ENCODE measurements around the gene MOBP.
"Not testable (repeated sequence)": the region's sequence is repeated elsewhere in the genome, so short reads cannot be mapped to it uniquely, and the experiment has no call there.

Gene MOBP

DNA sequence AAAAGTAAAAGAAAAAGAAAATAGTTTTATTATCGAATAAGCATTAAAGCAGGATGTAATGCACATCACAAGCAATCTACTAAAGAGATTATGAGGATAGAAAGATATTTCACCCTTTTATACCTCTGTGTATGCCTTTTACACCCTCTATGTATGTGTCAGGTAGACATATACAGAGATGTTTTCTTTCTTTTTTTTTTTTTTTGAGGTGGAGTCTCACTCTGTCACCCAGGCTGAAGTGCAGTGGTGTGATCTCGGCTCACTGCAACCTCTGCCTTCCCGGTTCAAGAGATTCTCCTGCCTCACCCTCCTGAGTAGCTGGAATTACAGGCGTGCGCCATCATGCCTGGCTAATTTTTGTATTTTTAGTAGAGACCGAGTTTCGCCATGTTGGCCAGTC is 13.6 kb upstream of the MOBP start:
- not testable (repeated sequence) for H3K4me1 ChIP-seq (ENCODE audit: control insufficient read depth in 1 of 2, insufficient read depth in 2 of 2, low read length in 2 of 2); H3K4me3 ChIP-seq (ENCODE audit: low read depth in 1 of 2, low read length in 2 of 2); H3K36me3 ChIP-seq (ENCODE audit: control insufficient read depth in 1 of 2, insufficient read depth in 2 of 2, low read length in 2 of 2); H3K27me3 ChIP-seq (ENCODE audit: low read depth, low read length); H3K27ac ChIP-seq (ENCODE audit: low read length); H3K9me3 ChIP-seq (ENCODE audit: control insufficient read depth in 1 of 2, low read length in 2 of 2)

DNA sequence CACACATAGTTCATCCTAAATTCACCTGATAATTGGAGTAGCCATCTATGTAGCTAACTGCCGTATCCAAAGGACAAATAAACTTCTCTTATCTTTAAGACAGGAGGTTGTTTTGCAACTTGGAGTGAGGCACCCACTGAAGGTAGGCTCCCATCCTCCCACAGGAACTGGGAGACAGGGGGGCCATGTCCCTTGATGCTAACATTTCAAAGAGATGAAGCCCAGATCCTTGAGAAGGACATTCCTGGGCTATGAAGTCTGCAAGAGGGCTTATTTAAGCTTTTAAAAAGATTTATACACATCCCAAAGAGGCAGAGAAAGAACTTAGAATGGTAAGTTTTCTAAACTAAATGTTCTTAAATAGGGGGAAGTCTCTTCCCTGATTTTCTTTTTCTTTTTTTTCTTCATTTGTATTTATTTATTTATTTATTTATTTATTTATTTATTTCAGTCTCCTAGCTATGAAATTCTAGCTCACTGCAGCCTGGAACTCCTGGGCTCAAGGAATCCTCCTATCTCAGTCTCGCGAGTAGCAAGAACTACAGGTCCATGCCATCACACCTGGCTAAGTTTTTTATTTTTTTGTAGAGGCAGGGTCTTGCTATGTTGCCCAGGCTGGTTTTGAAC is 12.8 kb upstream of the MOBP start:
- H3K27ac ChIP-seq (ENCODE audit: low read length), result no peak overlapping the region
- H3K36me3 ChIP-seq (ENCODE audit: control insufficient read depth in 1 of 2, insufficient read depth in 2 of 2, low read length in 2 of 2), result no peaks in the 10 kb centered on the region
- H3K9me3 ChIP-seq (ENCODE audit: control insufficient read depth in 1 of 2, low read length in 2 of 2), result no peaks in the 10 kb centered on the region
- H3K27me3 ChIP-seq (ENCODE audit: low read depth, low read length), result no peaks in the 10 kb centered on the region
- H3K4me3 ChIP-seq (ENCODE audit: low read depth in 1 of 2, low read length in 2 of 2), result no peak overlapping the region
- no peaks in the 10 kb centered on the region for H3K4me1 ChIP-seq (ENCODE audit: control insufficient read depth in 1 of 2, insufficient read depth in 2 of 2, low read length in 2 of 2)

DNA sequence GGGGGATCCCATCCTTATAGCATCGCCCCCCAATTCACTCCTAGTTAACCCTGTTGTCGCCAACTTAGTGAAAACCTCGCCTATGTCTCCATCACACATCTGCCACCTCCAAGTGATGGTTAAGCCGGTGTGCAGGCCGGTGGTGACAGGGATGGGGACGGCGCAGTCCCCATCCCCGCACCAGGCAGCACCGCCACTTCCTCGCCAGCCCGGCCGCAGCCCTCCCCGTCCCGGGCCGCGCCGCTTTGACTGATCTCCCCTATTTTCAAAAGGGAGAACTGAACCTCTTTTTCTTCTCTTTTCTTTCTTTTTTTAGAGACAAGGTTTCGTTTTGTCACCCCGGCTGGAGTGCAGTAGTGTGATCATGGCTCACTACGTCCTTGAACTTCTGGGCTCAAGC is 11.3 kb upstream of the MOBP start:
- no peak overlapping the region for H3K4me3 ChIP-seq (ENCODE audit: low read depth in 1 of 2, low read length in 2 of 2)
- no peaks in the 10 kb centered on the region for H3K27me3 ChIP-seq (ENCODE audit: low read depth, low read length)
- no peaks in the 10 kb centered on the region for H3K9me3 ChIP-seq (ENCODE audit: control insufficient read depth in 1 of 2, low read length in 2 of 2)
- H3K4me1 ChIP-seq (ENCODE audit: control insufficient read depth in 1 of 2, insufficient read depth in 2 of 2, low read length in 2 of 2), result no peaks in the 10 kb centered on the region
- no peaks in the 10 kb centered on the region for H3K36me3 ChIP-seq (ENCODE audit: control insufficient read depth in 1 of 2, insufficient read depth in 2 of 2, low read length in 2 of 2)
- no peak overlapping the region for H3K27ac ChIP-seq (ENCODE audit: low read length)

DNA sequence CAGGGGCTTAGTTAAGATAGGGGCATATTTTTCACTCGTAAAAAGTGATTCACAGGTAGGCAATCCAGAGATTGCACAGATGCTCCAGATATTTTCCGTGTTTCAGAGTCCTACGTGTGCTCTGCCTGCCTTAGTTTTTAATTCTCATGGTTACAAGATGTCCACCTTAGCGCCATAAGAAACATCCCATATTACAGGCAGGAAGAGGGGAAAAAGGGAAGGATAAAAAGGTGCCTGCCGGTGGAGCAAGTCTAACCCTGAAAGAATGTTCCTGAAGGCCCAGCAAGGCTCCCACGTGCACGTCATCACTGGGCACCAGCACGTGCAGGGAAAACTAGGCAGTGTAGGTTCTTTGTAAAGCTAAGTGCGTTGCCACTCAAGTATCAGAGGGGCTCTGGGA is 10.1 kb upstream of the MOBP start:
- Histone ChIP-seq H3K4me3 (ENCODE audit: low read depth in 1 of 2, low read length in 2 of 2) (no peak overlapping the region), H3K36me3 (ENCODE audit: control insufficient read depth in 1 of 2, insufficient read depth in 2 of 2, low read length in 2 of 2) (no peaks in the 10 kb centered on the region), H3K4me1 (ENCODE audit: control insufficient read depth in 1 of 2, insufficient read depth in 2 of 2, low read length in 2 of 2) (no peaks in the 10 kb centered on the region), H3K27me3 (ENCODE audit: low read depth, low read length) (no peaks in the 10 kb centered on the region), H3K9me3 (ENCODE audit: control insufficient read depth in 1 of 2, low read length in 2 of 2) (no peaks in the 10 kb centered on the region), H3K27ac (ENCODE audit: low read length) (no peak overlapping the region)

DNA sequence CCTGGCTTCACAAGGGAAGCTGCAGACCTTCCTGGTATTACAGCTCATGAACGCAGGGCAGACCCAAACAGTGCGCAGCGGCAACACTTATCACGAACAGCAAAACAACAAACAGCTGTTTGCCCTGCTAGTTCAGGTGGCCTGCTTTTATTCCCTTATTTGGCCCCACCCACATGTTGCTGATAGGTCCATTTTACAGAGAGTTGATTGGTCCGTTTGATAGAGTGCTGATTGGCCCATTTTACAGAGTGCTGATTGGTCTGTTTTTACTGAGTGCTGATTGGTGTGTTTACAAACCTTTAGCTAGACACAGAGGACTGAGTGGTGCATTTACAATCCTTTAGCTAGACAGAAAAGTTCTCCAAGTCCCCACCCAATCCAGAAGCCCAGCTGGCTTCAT is 8.9 kb upstream of the MOBP start:
- H3K4me1 ChIP-seq (ENCODE audit: control insufficient read depth in 1 of 2, insufficient read depth in 2 of 2, low read length in 2 of 2); H3K4me3 ChIP-seq (ENCODE audit: low read depth in 1 of 2, low read length in 2 of 2); H3K36me3 ChIP-seq (ENCODE audit: control insufficient read depth in 1 of 2, insufficient read depth in 2 of 2, low read length in 2 of 2); H3K27me3 ChIP-seq (ENCODE audit: low read depth, low read length); H3K27ac ChIP-seq (ENCODE audit: low read length); H3K9me3 ChIP-seq (ENCODE audit: control insufficient read depth in 1 of 2, low read length in 2 of 2): not testable (repeated sequence)

DNA sequence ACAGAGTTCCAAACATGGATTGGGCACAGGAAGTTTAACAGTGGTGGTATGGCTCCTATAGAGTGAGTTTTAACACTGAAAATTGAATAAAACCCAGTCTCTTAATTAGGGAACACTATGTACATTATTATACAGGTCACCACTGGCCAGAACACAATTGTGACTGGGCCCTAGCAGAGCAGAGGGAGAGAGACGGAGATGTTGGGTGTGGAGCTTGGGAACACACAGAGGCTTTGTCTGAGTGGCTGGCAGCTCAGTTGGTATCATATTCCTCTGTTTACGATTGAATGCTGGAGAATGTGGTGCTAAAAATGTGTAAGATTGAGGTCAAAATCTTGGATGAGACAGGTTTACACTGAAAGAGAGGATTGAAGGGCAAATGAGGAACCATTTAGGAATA is 6.8 kb upstream of the MOBP start:
- no peaks in the 10 kb centered on the region for H3K36me3 ChIP-seq (ENCODE audit: control insufficient read depth in 1 of 2, insufficient read depth in 2 of 2, low read length in 2 of 2)

DNA sequence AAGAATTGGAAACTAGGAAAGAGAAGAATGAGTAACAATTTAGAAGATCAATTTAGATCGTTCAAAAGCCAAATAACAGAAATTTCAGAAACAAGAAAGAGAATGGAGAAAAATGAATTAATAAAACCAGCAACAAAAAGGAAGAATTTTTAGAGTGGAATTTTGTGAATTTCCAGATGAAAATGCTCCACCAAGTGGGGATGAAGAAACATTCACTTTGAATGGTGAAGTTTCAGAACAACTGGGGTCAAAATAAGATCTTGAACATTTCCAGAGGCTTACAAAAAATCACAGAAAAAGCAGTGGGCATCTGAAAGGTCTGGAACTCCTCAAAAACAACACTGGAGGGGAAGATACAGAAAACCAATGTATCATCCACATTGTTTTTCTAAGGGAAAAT is 4.2 kb upstream of the MOBP start:
- Histone ChIP-seq H3K4me1 (ENCODE audit: control insufficient read depth in 1 of 2, insufficient read depth in 2 of 2, low read length in 2 of 2) (no peaks in the 10 kb centered on the region), H3K27me3 (ENCODE audit: low read depth, low read length) (no peaks in the 10 kb centered on the region), H3K9me3 (ENCODE audit: control insufficient read depth in 1 of 2, low read length in 2 of 2) (no peaks in the 10 kb centered on the region), H3K36me3 (ENCODE audit: control insufficient read depth in 1 of 2, insufficient read depth in 2 of 2, low read length in 2 of 2) (no peaks in the 10 kb centered on the region), H3K27ac (ENCODE audit: low read length) (no peak overlapping the region), H3K4me3 (ENCODE audit: low read depth in 1 of 2, low read length in 2 of 2) (no peak overlapping the region)

More for the DNA sequence above, 6.8 kb upstream of the MOBP start:
- H3K27me3 ChIP-seq (ENCODE audit: low read depth, low read length), result no peaks in the 10 kb centered on the region
- no peak overlapping the region for H3K4me3 ChIP-seq (ENCODE audit: low read depth in 1 of 2, low read length in 2 of 2)
- no peaks in the 10 kb centered on the region for H3K4me1 ChIP-seq (ENCODE audit: control insufficient read depth in 1 of 2, insufficient read depth in 2 of 2, low read length in 2 of 2)
- H3K9me3 ChIP-seq (ENCODE audit: control insufficient read depth in 1 of 2, low read length in 2 of 2), result no peaks in the 10 kb centered on the region
- no peak overlapping the region for H3K27ac ChIP-seq (ENCODE audit: low read length)

DNA sequence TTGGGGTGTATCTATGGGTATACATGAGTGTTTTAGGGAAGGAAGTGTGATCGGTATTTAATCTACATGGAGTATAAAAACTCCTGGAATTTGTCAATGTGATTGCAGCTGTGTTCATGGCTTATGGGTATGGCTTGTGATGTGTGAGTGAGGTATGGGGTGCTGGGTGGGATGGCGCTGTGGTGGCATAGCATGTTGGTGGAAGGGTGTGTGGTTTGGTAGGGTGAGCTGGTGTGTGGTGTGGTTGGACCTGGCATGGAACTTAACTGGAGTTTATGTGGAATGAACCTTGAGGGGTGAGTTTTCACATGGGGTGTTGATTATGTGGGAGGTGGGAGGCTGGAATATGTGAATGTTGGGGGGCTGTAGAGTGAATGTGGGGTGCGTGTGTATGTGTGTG is 492 bp upstream of the MOBP start:
- H3K27ac ChIP-seq (ENCODE audit: low read length), result no peak overlapping the region
- H3K27me3 ChIP-seq (ENCODE audit: low read depth, low read length), result no peaks in the 10 kb centered on the region
- no peaks in the 10 kb centered on the region for H3K4me1 ChIP-seq (ENCODE audit: control insufficient read depth in 1 of 2, insufficient read depth in 2 of 2, low read length in 2 of 2)
- no peaks in the 10 kb centered on the region for H3K9me3 ChIP-seq (ENCODE audit: control insufficient read depth in 1 of 2, low read length in 2 of 2)
- no peaks in the 10 kb centered on the region for H3K36me3 ChIP-seq (ENCODE audit: control insufficient read depth in 1 of 2, insufficient read depth in 2 of 2, low read length in 2 of 2)
- no peak overlapping the region for H3K4me3 ChIP-seq (ENCODE audit: low read depth in 1 of 2, low read length in 2 of 2)

DNA sequence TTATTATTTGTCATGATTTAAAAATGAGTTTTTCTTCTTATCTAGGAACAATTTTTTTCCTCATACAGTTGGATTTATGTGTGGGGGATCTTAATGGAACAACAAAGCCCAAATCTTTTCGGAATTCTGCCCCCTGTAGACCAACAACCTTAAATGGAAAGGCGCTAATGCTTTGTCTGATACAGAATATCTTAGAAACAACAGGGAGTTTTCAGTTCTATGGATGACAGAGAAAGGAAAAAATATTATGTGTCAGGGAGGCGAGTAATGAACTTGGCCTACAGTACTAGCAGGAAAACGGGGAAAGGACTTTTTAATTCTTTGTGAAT is 592 bp downstream of the MOBP start:
- Histone ChIP-seq H3K36me3 (ENCODE audit: control insufficient read depth in 1 of 2, insufficient read depth in 2 of 2, low read length in 2 of 2) (no peaks in the 10 kb centered on the region), H3K27me3 (ENCODE audit: low read depth, low read length) (no peaks in the 10 kb centered on the region), H3K4me1 (ENCODE audit: control insufficient read depth in 1 of 2, insufficient read depth in 2 of 2, low read length in 2 of 2) (no peaks in the 10 kb centered on the region), H3K27ac (ENCODE audit: low read length) (no peak overlapping the region), H3K4me3 (ENCODE audit: low read depth in 1 of 2, low read length in 2 of 2) (no peak overlapping the region), H3K9me3 (ENCODE audit: control insufficient read depth in 1 of 2, low read length in 2 of 2) (no peaks in the 10 kb centered on the region)

DNA sequence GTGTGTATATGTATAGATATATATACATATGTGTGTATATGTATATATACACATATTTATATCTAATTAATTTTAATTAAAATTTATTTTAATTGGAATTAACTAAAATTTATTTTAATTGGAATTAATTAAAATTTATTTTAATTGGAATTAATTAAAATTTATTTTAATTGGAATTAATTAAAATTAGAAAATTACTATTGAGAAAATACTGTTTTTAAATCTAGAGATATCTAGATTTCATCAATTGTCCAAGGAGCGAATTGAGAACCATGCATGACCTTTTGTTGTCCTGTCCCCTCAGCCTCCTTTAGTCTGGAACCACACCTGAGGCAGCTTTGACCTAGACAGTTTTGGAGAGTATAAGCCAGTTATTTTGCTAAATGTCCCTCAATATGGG is 1.8 kb downstream of the MOBP start:
- H3K27me3 ChIP-seq (ENCODE audit: low read depth, low read length), result no peaks in the 10 kb centered on the region
- no peaks in the 10 kb centered on the region for H3K4me1 ChIP-seq (ENCODE audit: control insufficient read depth in 1 of 2, insufficient read depth in 2 of 2, low read length in 2 of 2)
- H3K27ac ChIP-seq (ENCODE audit: low read length), result no peak overlapping the region
- no peaks in the 10 kb centered on the region for H3K36me3 ChIP-seq (ENCODE audit: control insufficient read depth in 1 of 2, insufficient read depth in 2 of 2, low read length in 2 of 2)
- no peak overlapping the region for H3K4me3 ChIP-seq (ENCODE audit: low read depth in 1 of 2, low read length in 2 of 2)
- no peaks in the 10 kb centered on the region for H3K9me3 ChIP-seq (ENCODE audit: control insufficient read depth in 1 of 2, low read length in 2 of 2)

DNA sequence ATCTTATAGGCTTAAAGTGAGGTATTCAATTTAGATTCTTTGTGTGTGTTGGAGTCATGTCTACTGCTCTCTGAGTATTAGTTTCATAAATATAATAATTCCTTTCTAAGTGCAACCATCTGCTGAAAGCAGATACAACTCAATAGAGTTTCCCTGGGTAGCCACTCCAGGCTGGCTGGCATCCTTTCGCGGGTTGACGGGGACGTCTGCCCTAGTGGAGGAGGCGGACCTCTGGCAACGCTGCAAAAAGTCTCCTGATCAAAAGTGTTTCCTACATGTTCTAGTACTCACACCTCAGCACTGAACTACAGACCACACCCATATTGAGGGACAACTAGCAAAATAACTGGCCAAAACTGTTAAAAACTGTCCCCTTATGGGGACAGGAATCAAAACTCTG is 2.5 kb downstream of the MOBP start:
- Histone ChIP-seq H3K27ac (ENCODE audit: low read length) (no peak overlapping the region), H3K4me1 (ENCODE audit: control insufficient read depth in 1 of 2, insufficient read depth in 2 of 2, low read length in 2 of 2) (no peaks in the 10 kb centered on the region), H3K27me3 (ENCODE audit: low read depth, low read length) (no peaks in the 10 kb centered on the region), H3K36me3 (ENCODE audit: control insufficient read depth in 1 of 2, insufficient read depth in 2 of 2, low read length in 2 of 2) (no peaks in the 10 kb centered on the region), H3K4me3 (ENCODE audit: low read depth in 1 of 2, low read length in 2 of 2) (no peak overlapping the region), H3K9me3 (ENCODE audit: control insufficient read depth in 1 of 2, low read length in 2 of 2) (no peaks in the 10 kb centered on the region)

DNA sequence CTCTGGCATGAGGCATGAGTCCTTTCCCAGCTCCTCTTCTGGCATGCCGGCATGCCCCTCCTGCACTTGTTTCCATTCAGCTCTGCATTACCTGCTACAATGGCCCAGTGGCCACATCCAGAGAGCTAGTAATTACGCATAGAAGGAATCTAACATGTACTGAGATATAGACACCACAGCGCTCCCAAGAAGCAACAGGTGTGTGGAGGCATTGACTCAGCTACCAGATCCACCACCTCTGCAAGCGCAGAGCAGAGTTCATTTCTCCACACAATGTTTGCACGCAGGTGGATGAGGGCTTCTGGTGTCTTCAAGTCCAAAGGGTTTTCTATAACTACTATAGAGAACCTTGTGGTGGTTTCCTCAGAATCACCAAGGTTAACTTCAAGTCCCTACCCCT is 4.2 kb downstream of the MOBP start:
- Histone ChIP-seq H3K4me1 (ENCODE audit: control insufficient read depth in 1 of 2, insufficient read depth in 2 of 2, low read length in 2 of 2) (no peaks in the 10 kb centered on the region), H3K4me3 (ENCODE audit: low read depth in 1 of 2, low read length in 2 of 2) (no peak overlapping the region), H3K9me3 (ENCODE audit: control insufficient read depth in 1 of 2, low read length in 2 of 2) (peaks cover 0 to 5% of the 10 kb centered on the region in 2 donors), H3K27me3 (ENCODE audit: low read depth, low read length) (no peaks in the 10 kb centered on the region), H3K27ac (ENCODE audit: low read length) (no peak overlapping the region), H3K36me3 (ENCODE audit: control insufficient read depth in 1 of 2, insufficient read depth in 2 of 2, low read length in 2 of 2) (no peaks in the 10 kb centered on the region)
